ENCODE measurements around the gene CNTN6.
A peak's percentile ranks its signal among the peaks of the same experiment; 100 is the strongest.

Gene CNTN6

DNA sequence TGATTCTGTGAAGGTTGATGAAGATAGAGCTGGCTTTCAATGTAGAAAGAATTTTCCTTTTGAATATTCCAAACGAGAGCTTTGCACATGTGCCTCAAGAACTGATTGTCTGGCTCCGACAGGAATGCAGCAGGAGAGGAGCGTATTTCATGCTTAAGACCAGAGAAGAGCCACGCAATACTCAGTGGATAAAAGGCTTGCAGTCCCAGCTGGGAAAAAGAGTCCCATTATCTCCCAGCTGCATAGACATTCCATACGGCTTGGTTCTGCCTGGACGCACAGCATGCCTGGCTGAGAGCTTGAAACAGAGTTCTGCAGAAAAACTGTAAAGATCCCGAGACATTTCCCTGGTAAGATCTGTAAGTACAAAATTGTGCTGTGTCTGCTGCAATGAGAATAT is at the start of gene CNTN6:
Gene CNTN6, plus strand, starts transcription at position 254 of the 400 bp plus-strand sequence. CDS start 54,985 bp downstream, outside the sequence.
- peak; percentile 38 for DNase-seq

DNA sequence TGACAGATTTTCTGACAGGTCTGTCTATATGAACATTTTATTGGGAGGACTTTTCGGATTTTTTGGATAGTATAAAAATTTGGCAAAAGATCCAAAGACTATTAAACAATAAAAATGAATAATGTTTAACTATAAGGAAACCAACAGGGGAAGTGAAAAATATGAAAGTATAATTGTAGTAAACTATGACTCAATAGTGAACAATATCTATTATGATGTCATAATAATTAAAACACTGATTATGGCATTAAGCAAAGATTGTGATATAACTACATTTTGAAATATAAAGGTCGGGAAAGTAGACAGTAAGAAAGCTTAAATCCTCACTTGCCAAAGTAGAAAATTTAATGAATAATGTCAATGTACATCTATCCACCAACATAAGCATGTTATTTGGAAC is 44.3 kb upstream of the CNTN6 start:
- DNase-seq: no peak

DNA sequence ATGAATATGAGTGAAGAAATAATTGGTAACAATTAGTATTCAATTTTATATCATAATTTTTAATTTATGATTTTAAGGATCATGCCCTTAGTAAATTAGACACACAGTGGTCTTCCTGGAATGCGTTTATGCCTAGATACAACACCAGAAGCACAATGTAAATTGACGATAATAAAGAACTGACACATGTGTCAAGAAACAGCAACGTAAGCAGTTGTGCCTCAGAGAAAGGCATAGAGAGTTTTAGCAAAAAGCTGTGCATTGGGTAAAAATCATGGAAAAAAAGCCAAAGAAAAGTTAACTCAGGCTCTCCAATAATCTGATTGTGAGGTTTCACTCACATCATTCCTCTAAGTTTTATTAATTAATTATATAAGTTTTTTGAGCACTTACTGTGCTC is 37.0 kb upstream of the CNTN6 start:
- DNase-seq: no peak

DNA sequence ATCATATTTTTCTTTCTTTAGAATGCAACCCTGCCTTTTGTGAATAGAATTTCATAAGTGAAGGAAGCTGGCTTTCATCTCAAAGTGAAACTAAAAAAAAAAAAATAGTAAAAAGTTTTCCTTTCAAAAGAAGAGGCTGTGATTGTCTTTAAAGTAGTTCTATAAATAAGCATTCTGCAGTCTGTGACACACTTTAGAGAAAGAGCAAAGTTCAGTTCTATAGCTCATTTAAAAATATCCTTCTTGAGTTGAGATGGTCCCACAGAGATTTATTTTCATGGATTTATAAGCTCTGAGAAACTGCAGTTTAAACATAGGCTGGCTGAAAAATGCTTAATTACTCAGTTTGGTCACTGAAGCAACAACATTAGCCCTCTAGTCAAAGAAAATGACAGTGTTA is 36.1 kb upstream of the CNTN6 start:
- DNase-seq: no peak

DNA sequence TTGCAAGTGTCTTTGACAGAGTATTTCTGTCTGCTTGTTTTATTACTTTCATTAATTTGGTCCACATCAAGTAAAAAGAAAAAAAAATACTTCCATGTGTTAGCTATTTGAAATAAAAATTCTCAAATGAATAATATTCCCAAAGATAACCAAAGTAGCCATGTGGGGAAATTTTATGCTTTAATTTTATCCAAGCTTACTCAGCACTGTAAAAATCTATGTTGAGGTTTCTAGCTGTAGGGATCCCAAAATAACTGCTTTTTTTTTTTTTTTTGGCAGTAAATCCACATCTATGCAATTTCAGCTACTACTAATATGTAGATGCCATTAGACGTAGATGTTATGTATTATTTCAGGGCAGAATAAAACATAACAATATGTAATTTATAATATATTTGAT is 35.4 kb upstream of the CNTN6 start:
- no peak for DNase-seq

DNA sequence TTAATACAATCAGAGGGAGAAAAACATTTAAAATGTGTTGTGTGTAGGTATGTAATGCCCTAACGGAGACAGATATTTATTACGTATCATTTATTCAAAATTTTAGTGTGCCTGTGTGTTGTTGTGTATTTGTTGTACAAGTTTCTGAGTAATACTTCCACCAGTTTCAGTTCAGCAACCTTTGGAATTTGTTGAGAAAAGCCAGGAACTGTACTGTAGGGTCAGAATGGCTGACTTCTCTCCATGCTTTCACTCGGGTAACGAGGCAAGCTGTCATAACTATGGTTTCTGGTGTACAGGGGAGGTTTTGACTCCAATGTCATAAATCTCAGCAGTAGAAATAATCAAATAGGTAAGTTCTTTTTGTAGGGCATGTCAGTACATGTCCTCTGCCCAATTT is 23.8 kb upstream of the CNTN6 start:
- DNase-seq: no peak

DNA sequence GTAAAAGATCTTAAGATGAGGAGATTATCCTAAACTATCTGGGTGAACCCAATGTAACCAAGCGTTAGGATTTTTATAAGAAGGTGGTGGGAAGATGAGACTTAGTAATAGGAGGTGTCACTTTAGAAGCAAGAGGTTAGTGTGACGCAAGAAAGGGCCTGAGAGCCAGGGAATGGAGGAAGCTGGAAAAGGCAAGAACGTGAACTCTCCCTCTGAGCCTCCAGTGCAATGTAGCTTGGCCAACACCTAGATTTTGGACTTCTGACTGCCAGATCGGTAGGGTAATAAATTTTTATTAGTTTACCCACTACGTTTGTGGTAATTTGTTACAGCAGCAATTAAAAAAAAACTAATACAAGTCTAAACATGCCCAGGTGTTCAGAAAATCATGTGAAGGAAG is 20.8 kb upstream of the CNTN6 start:
- DNase-seq: no peak

DNA sequence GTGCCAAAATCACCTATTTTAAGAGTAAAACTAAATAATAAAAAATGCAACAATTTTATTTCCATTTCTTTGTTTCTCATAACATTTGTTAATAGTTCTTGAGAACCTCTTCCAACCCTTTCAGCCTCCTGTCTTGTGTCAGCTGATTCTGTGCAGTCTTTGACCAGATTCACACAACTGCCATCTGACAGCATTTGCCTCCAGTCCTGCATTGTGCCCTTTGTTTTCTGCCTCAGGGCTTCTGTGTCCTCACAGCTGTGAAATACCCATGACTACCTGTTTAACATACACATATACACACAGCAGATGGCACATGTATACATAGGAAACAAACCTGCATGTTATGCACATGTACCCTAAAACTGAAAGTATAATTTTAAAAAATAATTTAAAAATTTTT is 13.2 kb upstream of the CNTN6 start:
- no peak for DNase-seq

DNA sequence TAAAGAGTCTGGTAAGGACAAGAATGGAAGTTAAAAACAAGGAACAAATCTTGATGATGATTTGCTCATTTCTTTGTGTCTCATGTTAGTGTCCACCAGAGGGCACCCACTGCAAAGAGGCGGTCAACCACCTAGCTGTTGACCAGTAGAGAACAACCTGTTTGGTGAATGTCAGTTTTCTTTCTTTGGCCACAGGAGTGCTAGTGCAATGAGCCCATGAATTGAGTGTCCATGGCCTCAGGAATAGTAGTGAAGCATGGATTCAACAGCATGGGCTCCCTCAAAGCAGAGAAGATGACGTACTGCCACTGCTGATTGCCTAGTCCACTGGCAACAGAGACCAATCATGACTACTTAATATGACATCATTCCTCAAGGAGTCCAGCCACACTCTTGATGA is 10.7 kb upstream of the CNTN6 start:
- DNase-seq: peak; percentile 61

DNA sequence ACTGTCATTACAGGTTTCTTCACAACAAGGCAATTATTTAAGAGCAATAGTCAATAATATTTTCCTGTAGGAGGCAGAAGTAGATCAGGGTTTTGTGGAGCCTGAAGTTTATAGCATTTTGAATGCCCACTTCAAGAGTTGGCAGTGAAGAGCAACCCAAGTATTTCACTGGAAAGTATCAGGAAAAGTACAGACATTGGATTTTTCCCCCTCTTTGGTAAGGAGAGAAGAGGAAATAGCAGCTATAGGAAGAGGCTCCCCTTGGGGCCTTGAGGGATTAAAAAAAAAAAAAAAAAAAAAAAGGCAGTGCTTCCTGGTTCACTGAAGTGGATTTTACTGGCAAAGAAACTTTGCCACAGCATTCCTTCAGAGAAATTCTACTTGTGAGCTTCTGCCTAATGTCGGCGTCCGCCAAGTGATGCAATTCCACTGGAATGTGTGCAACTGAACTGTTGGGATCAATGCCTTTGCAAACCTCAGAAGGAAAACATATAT is 5.7 kb upstream of the CNTN6 start:
- DNase-seq: no peak

DNA sequence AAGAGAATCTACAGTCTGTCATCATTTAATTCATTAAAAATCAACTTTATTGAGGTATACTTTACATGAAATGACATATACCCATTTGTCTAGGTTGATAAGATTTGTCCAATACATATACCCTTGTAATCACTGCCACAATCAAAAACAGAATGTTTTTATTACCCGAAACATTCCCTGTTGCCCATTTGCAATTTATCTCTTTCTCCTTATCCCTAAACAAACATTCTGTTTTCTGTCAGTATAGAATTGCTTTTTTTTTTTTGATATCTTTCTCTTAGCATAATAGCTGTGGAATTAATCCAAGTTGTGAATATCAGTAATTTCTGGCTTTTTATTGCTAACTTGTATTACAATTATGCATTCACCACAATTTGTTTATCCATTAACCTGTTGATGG is 4.3 kb upstream of the CNTN6 start:
- no peak for DNase-seq

DNA sequence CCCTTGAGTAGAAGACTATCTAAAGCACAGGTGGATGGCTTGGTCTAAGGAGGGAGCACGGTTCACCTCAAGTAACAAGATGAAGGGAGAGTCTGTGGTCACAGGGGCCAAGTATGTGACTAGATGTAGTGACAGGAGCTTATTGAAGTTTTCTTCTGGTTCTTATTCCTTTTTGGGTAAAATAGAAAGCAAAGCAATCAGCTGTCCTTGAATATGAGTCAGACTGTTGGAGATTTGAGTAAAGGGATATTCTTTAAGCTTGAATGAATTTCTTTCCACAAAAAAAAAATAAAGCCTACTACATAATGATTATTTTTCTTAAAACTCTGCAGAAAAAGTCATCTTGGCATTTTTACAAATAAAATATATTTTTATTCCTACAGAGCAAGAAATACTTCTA is 1.5 kb upstream of the CNTN6 start:
- DNase-seq: no peak

DNA sequence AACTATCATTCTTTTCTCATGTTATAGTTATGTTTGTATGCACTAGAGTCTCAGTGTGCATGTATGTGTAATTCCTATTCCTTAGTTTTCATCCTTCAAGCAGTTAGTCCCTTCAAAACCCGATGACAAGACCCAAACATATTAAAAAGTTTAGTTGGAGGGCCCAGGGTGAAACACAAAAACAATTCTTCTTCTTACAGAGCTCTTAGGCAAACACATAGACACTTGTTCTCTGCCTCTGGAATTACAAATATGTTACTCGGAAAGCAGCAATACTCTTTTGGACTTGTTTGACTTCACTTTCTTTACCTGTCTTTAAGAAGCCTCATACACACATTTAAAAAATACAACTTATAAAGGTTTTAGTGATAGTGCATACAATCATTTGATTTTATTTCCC is 763 bp upstream of the CNTN6 start:
- no peak for DNase-seq

DNA sequence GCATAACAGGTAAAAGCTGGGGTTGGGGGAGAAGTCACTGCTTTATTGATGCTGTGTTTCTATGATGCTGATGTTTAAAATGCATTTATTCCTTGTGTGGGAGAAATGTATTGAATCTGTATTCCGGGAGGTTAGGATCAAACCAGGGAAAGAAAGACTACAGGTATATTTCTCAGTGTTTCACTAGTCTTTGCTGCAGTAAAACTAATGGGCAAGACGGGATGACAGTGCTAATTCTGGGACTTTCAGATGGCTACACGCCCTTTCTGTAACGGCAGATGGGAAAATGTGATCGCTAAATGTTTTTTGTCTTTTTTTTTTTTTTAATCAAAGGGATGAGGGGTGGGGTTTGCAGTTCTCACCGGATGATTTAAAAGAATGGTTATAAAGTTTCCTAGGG is 393 bp downstream of the CNTN6 start:
- no peak for DNase-seq

DNA sequence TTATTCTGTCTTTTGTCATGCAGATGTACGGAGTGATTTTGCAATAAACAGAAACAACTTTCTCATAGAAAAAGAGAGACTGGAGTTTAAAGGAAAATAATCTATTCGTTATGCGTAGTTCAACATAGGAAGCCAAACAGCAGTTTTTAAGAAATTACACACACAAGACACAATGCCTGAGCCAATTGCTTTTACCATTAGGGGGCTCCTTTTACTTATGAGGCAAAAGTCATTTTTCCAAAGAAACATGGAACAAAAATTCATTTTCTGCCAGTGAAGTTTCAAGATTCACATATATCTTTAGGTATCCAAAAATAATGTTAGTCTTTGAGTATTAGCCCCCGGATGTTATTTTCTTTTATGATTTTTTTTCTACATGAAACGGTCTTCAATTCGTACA is 10.7 kb downstream of the CNTN6 start:
- DNase-seq: no peak

DNA sequence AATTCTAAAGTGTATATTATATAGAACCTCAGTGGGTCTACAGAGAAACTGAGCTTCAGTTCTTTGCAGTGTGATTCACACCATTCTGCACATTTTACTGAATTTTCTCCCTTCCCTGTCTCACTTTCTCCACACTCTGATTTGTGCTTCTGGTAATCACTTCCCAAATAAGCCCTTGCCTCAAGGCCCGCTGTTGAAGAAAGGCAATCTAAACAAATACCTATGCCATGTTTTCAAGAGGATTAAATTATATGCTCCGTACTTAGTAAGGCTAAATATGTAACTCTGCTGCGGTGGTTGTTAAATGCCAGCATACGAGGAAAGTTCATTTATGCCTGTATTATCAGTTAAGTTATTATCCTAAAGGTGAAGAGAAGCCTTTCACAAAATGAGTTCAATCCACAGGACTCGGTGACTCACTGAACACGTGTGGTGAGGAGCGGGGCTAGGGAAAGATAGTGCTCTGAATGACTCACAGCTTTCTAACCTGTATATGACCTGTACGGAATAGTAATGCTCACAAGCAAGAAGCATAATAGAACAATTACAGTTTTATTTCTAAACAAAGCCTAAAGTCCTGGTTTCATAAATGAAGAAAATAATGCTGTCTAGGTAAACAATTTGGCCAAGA is 25.1 kb downstream of the CNTN6 start:
- no peak for DNase-seq

DNA sequence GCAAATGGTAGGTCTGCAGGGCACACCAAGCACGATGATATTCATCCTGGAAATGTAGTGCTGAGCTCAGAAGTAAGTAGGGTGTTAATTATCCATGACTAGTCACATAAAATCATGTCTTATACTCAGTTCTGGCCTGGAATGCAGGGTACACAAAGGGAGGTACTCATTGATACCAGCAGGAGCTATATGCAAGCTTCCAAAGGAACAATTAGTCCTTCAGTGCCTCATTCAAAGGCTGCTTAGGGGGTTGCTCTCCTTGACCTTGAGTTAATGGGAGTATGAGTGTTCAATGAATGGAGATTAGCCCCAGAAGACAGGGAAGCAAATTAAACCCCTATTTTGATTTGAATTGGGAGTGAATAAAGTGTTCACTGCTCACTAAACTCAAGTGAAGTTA is 38.3 kb downstream of the CNTN6 start:
- no peak for DNase-seq

DNA sequence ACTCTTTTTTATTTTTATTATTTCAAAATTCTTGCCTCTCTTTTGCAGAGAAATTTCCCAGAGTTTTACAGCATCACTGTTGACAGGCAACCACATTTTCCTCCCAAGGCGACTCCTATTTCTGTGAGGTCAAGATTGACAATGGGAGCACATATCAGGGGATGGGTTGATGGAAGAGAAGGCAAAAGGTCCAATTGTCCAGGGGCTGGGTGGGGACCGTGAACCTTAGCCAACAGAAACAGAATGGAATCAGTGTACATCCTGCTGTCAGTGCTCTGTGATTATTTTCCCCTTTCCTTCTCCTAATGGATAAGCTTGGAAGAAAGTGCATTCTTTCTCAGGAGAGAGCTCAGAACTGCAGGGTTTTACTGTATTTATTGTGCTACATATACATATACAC is 42.4 kb downstream of the CNTN6 start:
- DNase-seq: no peak

DNA sequence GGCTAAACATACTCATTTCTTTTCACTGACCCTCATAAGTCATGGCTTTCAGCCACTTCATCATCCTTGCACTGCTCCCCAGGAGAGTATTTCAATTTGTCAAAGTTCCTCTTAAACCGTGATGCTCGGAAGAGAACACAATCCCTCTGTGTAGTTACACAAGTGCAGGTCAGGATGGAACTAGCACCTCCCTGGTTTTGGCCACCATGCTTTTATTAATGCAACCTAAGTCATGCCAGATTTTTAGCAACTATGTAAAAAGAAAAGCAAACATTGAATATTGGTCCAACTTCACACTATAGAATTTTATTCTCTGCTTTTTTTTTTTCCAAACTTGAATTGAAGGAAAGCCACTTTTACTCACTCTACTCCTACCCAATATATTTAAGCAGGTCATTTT is 45.2 kb downstream of the CNTN6 start:
- DNase-seq: no peak

DNA sequence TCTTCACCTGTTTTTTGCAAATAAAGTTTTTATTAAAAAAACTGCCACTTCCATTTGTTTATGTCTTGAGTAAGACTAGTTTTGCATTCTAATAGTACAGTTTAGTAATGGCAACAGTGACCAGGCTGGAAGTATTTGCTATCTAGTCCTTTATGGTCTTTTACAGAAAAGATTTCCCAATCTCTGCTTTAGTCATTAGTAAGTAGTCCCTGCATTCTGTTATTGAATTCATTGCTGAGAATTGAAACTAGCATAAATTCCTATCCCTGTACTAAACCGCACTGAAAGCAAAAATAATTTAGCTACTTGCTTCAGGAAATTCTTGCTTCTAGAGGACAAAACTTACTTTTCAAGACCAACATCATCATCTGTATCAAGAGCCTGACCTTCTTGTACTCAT is 46.2 kb downstream of the CNTN6 start:
- DNase-seq: no peak

DNA sequence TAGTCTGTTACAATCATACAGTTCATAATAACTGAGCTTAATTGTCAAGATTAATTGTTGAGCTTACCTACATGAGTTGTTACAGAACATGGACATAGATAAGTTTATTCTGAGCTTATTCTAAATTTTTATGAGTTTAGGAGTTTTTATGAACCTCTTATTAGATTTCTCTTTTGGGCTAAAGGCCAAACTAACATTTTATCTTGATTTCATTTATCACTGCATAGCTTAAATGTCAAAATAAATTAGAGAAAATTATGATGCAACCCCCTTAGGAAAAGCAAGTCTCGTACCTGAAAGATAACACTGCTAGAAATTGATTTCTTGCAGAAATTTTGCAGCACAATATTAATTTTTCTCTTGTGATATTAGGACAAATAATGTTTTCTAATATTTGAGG is 54.5 kb downstream of the CNTN6 start:
- no peak for DNase-seq

DNA sequence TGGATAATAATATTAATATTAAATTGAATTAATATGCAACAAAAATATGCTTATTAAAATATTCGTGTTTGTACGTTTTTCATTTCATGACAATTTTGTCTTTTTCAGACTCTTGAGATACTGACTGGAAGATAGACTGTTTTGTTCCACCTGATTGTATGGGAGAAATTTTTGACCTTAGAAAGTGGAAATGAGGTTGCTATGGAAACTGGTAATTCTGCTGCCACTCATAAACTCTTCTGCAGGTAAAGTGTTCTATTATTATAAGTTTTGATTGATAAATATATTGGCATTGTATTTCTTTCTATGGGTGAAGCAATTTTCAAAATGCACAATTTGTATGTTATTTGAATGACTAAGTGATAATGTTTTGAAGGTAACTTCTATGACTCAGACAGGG is 55.0 kb downstream of the CNTN6 start:
- DNase-seq: no peak

DNA sequence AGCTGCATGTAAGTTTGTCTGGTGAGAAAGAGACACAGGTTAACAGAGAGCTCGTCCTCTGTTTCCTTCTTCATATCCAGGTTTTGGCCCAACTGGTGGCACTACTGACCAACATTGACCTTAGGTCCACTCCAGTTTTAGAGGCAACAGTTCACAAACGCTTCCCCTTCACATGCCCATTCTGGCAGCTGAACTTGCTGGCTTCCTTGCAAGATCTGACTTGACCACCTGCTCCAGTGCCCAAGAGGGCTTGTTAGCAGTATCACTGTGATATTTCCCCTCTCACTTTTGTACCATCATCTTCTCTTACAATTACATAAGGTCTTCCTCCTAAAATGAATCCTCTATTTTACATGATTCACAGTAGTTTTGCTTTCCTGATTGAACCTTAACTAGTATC is 71.3 kb downstream of the CNTN6 start:
- no peak for DNase-seq

DNA sequence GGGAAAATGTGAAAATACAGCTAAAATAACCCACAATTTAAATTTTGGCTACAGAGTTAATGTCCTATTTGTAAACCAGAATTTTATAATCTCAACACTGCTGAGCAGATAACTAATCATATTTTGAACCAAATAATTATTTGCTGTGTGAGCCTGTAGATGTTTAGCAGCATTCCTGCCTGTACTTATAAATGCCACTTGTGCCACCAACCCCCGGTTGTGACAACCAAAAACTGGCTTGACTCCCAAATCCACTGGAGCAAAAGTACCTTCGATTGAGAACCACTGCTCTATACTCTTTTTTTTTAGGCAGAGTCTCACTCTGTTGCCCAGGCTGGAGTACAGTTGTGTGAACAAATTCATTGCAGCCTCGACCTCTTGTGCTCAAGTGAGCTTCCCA is 78.5 kb downstream of the CNTN6 start:
- no peak for DNase-seq

DNA sequence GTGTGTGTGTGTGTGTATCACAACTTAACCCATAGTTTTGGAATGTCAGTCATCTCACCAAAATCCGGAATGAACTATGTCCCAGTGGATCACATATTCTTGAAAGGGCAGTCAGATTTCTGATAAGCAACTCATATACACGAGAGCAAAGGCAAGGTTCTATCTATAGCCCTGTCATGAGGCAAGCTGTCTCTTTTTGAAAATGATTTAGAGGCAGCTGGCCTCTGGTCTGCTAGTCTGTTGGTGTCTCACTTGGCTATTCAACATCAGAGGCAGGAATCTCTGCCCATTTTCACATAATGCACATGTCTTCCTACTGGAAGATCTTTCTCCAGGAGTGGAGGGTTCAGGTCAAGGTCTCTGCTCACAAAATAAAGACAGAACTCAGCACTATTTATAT is 79.8 kb downstream of the CNTN6 start:
- no peak for DNase-seq

DNA sequence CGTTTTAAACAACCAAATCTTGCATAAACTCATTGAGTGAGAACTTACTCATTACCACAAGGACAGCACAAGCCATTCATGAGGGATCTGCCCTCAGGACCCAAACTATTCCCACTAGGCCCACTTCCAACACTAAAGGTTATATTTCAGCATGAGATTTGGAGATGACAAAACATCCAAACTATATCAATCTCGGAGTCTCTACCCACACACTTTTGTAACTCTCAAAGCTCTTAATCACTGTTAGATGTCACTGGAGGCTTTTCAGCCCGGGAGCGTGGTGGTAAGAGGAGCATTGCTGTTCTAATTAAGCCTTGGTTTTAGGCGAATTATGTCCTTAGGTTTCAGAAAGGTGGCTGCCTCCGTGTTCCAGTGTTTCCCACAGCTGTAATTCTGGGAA is 86.3 kb downstream of the CNTN6 start:
- no peak for DNase-seq
